T-cell (primary cell): ENCODE data around the gene PRKN. TPM values are rescaled to one million over a fixed set of nuclear protein-coding genes. Genes with fewer than 3 reads are reported as not detected.

Experiments
- ATAC-seq, 4 experiments: fragments of 200-7000 bp in 3 of 4; fragments of 150-1000 bp in 1 of 4; cut with Tn5 transposase; replicated peaks in 1 of 4; 1 replicate in 3 of 4; 2 replicates in 1 of 4; pipeline ENCODE4 v1.10.0; 2021; ENCODE audit warnings: moderate library complexity in 3 of 4, mild to moderate bottlenecking in 2 of 4, moderate number of reproducible peaks in 1 of 4
- CTCF ChIA-PET, 2 donors: fragments of 300-600 bp; sonication (Branson Sonifier 250); formaldehyde crosslinking; loops; one replicate each; lab custom pipeline; 2022; ENCODE audit warnings: antibody characterized with exemption in 2 of 2; lab: Charles Lee
- POLR2A ChIA-PET, 2 donors: fragments of 300-600 bp; sonication (Branson Sonifier 250); formaldehyde crosslinking; loops; one replicate each; lab custom pipeline; 2022; ENCODE audit warnings: antibody characterized with exemption in 2 of 2; lab: Charles Lee
- DNase-seq, 35 experiments: peaks; one replicate each; pipeline versions ENCODE4 v3.0.0 to v3.0.0-alpha.2; 2013 to 2023
- H3K27ac ChIP-seq: one replicate; pipeline ENCODE4 v1.5.1; 2013; ENCODE audit warnings: low read length
- H3K27me3 ChIP-seq, 2 experiments: replicated peaks in 1 of 2; 1 replicate in 1 of 2; 2 replicates in 1 of 2; pipeline versions ENCODE4 v1.6.1 to v1.7.0; 2013; ENCODE audit warnings: low read length in 1 of 2, mixed read lengths in 1 of 2; ENCODE audit not compliant: control insufficient read depth in 2 of 2, insufficient read depth in 2 of 2; ENCODE audit errors: extremely low read depth in 1 of 2
- H3K36me3 ChIP-seq, 2 donors: 1 replicate in 1 of 2; 2 replicates in 1 of 2; pipeline versions ENCODE4 v1.6.1 to v1.7.0; 2013; ENCODE audit warnings: low read length in 1 of 2; ENCODE audit not compliant: control insufficient read depth in 2 of 2, insufficient read depth in 1 of 2; ENCODE audit errors: extremely low read depth in 1 of 2
- H3K4me1 ChIP-seq, 2 experiments: 1 replicate in 1 of 2; 2 replicates in 1 of 2; pipeline versions ENCODE4 v1.6.1 to v1.7.0; 2013; ENCODE audit warnings: low read length in 2 of 2, mixed read lengths in 1 of 2; ENCODE audit not compliant: insufficient read depth in 2 of 2, control insufficient read depth in 1 of 2; ENCODE audit errors: extremely low read depth in 1 of 2
- H3K4me3 ChIP-seq, 2 donors: 1 replicate in 1 of 2; 2 replicates in 1 of 2; pipeline versions ENCODE4 v1.5.1 to v1.7.0; 2013; ENCODE audit warnings: mild to moderate bottlenecking in 2 of 2, low read length in 1 of 2, moderate library complexity in 1 of 2; ENCODE audit not compliant: control insufficient read depth in 1 of 2; ENCODE audit errors: extremely low read depth in 1 of 2
- H3K9me3 ChIP-seq: 2 replicates; pipeline ENCODE4 v1.7.0; 2013
- H3K27ac Mint-ChIP-seq, 2 donors: one replicate each; pipeline ENCODE4 v1.8.0; 2020 to 2021; ENCODE audit warnings: mild to moderate bottlenecking in 2 of 2, mixed read lengths in 2 of 2
- H3K27me3 Mint-ChIP-seq, 2 donors: one replicate each; pipeline ENCODE4 v1.8.0; 2021 to 2022; ENCODE audit warnings: mixed read lengths in 2 of 2
- H3K36me3 Mint-ChIP-seq: one replicate; pipeline ENCODE4 v1.8.0; 2021; ENCODE audit warnings: mixed read lengths
- H3K4me1 Mint-ChIP-seq, 3 donors: one replicate each; pipeline ENCODE4 v1.8.0; 2020 to 2022; ENCODE audit warnings: mixed read lengths in 3 of 3, mild to moderate bottlenecking in 1 of 3
- H3K4me3 Mint-ChIP-seq, 3 donors: one replicate each; pipeline ENCODE4 v1.8.0; 2020 to 2022; ENCODE audit warnings: mild to moderate bottlenecking in 3 of 3, mixed read lengths in 3 of 3, moderate library complexity in 3 of 3
- H3K9me3 Mint-ChIP-seq, 3 donors: one replicate each; pipeline ENCODE4 v1.8.0; 2020 to 2022; ENCODE audit warnings: mixed read lengths in 3 of 3
- WGBS: methylation state at CpG from one replicate; pipeline ENCODE4 v1.1.5; 2013; ENCODE audit warnings: missing lambda C conversion rate; ENCODE audit not compliant: insufficient coverage; 5-methylcytosine and 5-hydroxymethylcytosine counted together
- total RNA-seq, 35 experiments: library from RNA in 6 of 35; stranded (reverse) in 6 of 35; fragments of 120-200 nt in 1 of 35; gene quantifications; one replicate each; pipeline versions ENCODE4 v1.2.1 to v1.2.4 and lab custom pipeline; 2013 to 2026

Gene PRKN
- total RNA-seq, 5 donors from 2014 or later (not counting 1 experiment from before 2014, with no cell fraction given): 3.4 to 7.7 (median 6.1) TPM

DNA sequence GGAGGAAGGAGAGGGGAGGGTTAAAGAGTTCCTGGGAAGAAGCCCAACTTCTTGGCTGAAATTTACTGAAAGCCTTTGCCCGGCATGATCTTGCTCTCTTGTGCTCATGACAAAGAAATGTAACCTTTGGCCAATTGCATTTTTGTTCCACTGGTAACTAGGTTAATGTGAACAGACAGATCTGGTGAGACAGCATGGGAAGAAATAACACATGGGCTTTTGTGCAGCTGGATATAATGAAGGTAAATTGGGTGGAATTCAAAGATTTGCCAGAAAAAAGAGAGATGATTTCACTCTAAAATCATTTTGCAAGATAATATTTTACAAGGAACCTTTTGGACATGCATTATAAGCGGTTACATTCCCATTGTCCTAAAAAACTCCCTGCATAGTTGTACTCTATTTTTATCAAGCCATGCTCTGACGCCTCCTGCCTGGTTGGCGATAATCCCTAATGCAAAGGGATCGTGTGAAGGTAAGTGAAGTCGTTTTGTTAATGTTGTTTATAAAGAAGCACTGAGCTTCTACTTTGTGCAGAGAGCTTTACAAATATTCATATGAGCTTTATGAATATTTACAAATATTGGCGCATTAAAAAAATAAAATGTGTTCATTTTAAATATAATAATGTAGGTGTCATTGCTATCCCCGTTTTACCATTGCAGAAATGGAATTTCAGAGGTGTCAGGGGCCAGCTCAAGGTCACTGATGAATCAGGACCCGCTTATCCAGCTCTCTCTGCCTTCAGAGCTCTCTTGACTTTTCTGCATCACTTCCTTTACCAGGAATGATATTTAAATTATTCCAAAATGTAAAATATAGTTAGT lies 1292.4 kb downstream of the PRKN start:
- Histone ChIP-seq H3K27me3 (peaks cover 2% of the 10 kb centered on the region in 2 experiments), H3K36me3 (no peaks in the 10 kb centered on the region), H3K27ac (no peak overlapping the region), H3K4me1 (no peaks in the 10 kb centered on the region), H3K9me3 (no peaks in the 10 kb centered on the region), H3K4me3 (no peak overlapping the region)
- ChIA-PET CTCF (no interaction called here), POLR2A (no interaction called here)
- H3K4me1 Mint-ChIP-seq: no peaks in the 10 kb centered on the region
- 70% methylated on average over 1 of the region's 9 CpGs for WGBS
- H3K9me3 Mint-ChIP-seq: no peaks in the 10 kb centered on the region
- no peak overlapping the region for H3K27ac Mint-ChIP-seq
- no peak for ATAC-seq
- peaks cover 0 to 3% of the 10 kb centered on the region in 2 donors for H3K27me3 Mint-ChIP-seq
- H3K36me3 Mint-ChIP-seq: no peaks in the 10 kb centered on the region
- DNase-seq: no peak
- no peak overlapping the region for H3K4me3 Mint-ChIP-seq

GRCh38 chr6:161434350-161434749 lies 1293.2 kb downstream of the PRKN start:
- Mint-ChIP-seq H3K27me3 (peaks cover 0 to 3% of the 10 kb centered on the region in 2 donors), H3K9me3 (no peaks in the 10 kb centered on the region), H3K4me3 (no peak overlapping the region), H3K36me3 (peaks cover under 1% of the 10 kb centered on the region), H3K4me1 (no peaks in the 10 kb centered on the region), H3K27ac (no peak overlapping the region)
- CTCF ChIA-PET: no interaction called here
- Histone ChIP-seq H3K4me1 (no peaks in the 10 kb centered on the region), H3K27ac (no peak overlapping the region), H3K27me3 (peaks cover 2% of the 10 kb centered on the region in 2 experiments), H3K9me3 (no peaks in the 10 kb centered on the region), H3K36me3 (no peaks in the 10 kb centered on the region), H3K4me3 (no peak overlapping the region)
- DNase-seq (no peak), ATAC-seq (no peak)
- POLR2A ChIA-PET: no interaction called here
- WGBS: 81% methylated on average over 3 of the region's 9 CpGs

DNA sequence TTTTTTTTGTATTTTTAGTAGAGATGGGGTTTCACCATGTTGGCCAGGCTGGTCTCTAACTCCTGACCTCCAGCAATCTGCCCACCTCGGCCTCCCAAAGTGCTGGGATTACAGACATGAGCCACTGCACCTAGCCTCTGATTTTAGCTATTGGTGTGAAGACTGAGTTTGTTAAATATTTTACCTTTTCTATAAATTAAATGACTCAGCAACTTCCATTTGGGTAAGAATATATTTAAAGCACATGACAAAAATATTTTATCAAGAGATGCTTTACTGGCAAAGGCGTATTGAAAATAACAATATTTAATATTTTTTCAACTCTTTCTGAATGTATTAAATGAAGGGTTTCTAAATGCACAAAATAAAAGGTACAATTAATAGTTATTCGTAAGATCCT lies 1295.0 kb downstream of the PRKN start:
- ChIA-PET POLR2A (no interaction called here), CTCF (interaction anchor here in 1 of 2 donors (0.6 kb wide), 1 partner anchor 1745 kb away, joined by 4 read pairs; no protein-coding TSS in a partner anchor)
- Histone ChIP-seq H3K36me3 (no peaks in the 10 kb centered on the region), H3K9me3 (no peaks in the 10 kb centered on the region), H3K4me1 (no peaks in the 10 kb centered on the region), H3K27ac (no peak overlapping the region), H3K4me3 (no peak overlapping the region), H3K27me3 (peaks cover 2 to 4% of the 10 kb centered on the region in 2 experiments)
- no peak for ATAC-seq
- H3K9me3 Mint-ChIP-seq: no peaks in the 10 kb centered on the region
- no peak for DNase-seq
- no peak overlapping the region for H3K27ac Mint-ChIP-seq
- peaks cover 0 to 3% of the 10 kb centered on the region in 2 donors for H3K27me3 Mint-ChIP-seq
- H3K36me3 Mint-ChIP-seq: peaks cover 3% of the 10 kb centered on the region
- H3K4me3 Mint-ChIP-seq: no peak overlapping the region
- no CpG with 5 or more reads among the region's 3 CpGs for WGBS
- H3K4me1 Mint-ChIP-seq: no peaks in the 10 kb centered on the region

DNA sequence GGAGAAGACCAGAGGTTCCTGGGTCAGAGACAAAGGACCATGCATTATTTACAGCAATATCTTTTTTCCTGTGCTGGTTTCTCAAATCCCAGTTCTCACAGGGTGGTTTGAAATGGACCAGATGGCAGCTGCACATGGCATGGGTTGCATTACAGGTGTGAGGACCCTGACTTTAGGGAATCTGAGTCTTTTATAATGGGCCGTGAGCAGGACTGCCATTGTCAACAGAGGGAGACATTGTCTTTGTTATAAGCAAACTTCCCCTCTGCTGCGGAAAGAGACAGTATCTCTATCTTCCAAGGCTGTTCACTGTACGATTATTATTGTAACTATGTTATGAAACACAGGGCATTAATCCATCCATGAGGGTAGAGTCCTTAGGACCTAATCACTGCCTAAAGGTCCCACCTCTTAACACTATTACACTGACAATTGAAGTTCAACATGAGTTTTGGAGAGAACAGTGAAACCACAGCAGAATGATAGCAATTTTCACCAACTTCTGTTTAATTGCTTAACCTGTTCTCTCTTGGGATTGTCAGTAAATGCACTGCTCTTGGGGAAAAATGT lies 1297.6 kb downstream of the PRKN start:
- Histone ChIP-seq H3K9me3 (no peaks in the 10 kb centered on the region), H3K4me3 (no peak overlapping the region), H3K27ac (no peak overlapping the region), H3K36me3 (no peaks in the 10 kb centered on the region), H3K4me1 (no peaks in the 10 kb centered on the region), H3K27me3 (peaks cover 2% of the 10 kb centered on the region in 2 experiments)
- Mint-ChIP-seq H3K27ac (no peak overlapping the region), H3K4me3 (no peak overlapping the region), H3K4me1 (no peaks in the 10 kb centered on the region), H3K27me3 (no peaks in the 10 kb centered on the region), H3K36me3 (peaks cover 3% of the 10 kb centered on the region), H3K9me3 (no peaks in the 10 kb centered on the region)
- ChIA-PET POLR2A (no interaction called here), CTCF (interaction anchor here in 1 of 2 donors (0.9 kb wide), 1 partner anchor 12 kb away, joined by 4 read pairs; no protein-coding TSS in a partner anchor)
- ATAC-seq: no peak
- no peak for DNase-seq
- 80% methylated on average over 1 of the region's 3 CpGs for WGBS

- Mint-ChIP-seq H3K27ac (no peak overlapping the region), H3K9me3 (no peaks in the 10 kb centered on the region), H3K36me3 (peaks cover 3% of the 10 kb centered on the region), H3K27me3 (no peaks in the 10 kb centered on the region), H3K4me3 (no peak overlapping the region), H3K4me1 (no peaks in the 10 kb centered on the region)
- H3K4me3 ChIP-seq: no peak overlapping the region
- POLR2A ChIA-PET: no interaction called here
- ATAC-seq (no peak), DNase-seq (no peak)
- CTCF ChIA-PET: no interaction called here
- peaks cover 0 to 4% of the 10 kb centered on the region in 2 experiments for H3K27me3 ChIP-seq
- no peak overlapping the region for H3K27ac ChIP-seq
- no peaks in the 10 kb centered on the region for H3K36me3 ChIP-seq
- no peaks in the 10 kb centered on the region for H3K4me1 ChIP-seq
- no peaks in the 10 kb centered on the region for H3K9me3 ChIP-seq
Observed at GRCh38 chr6:161424421-161424820, 1303.1 kb downstream of the PRKN start.

DNA sequence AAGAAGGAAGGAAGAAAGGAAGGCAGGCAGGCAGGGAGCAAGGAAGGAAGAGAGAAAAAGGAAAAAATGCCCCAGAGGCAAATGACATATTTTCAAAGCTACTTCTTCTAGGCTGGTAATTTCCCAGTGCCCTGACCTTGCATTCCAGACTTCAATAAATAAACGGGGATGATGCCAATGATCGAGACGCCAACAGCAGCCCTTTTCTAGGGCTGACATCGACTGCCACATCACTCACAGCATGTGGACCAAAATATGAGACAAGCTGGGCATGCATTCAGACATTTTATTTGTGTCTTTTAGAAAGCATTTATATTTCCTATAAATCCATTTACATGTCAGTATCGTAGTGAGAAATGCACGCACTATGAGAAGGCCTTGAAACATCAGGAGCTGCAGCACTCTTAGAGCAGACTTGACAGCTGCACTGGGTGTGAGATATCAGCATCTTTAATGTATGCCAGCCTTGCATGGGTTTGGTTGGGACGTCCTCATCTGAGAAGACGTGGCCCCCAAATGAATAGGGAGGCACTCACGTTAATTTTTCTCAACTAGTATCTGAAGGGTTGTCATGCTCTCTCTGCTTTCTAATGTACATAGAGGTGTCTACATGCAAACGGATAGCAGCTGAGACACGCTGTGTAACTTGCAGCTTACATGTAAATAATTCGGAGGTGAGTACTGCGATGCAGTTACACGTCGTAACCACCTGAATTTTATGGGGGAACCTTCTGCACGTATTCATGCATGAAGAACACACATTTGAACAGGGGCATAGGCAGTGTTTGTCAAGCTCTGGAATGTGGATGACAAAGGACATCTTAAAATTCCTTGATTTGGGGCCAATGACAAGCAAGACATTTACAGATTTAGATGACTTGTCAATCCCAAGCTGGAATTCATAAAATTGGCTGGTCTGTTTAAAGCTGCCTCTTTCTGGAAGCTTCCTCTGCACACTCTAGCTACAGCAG lies 1304.6 kb downstream of the PRKN start:
- ChIA-PET POLR2A (no interaction called here), CTCF (interaction anchor here in 1 of 2 donors (0.7 kb wide), 1 partner anchor 1986 kb away, joined by 13 read pairs; no protein-coding TSS in a partner anchor)
- peaks cover 0 to 6% of the 10 kb centered on the region in 2 donors for H3K27me3 Mint-ChIP-seq

More for the DNA sequence above, 1304.6 kb downstream of the PRKN start:
- 92% methylated on average over 14 of the region's 16 CpGs for WGBS
- Histone ChIP-seq H3K36me3 (no peaks in the 10 kb centered on the region), H3K4me1 (no peaks in the 10 kb centered on the region), H3K4me3 (no peak overlapping the region), H3K27me3 (peaks cover 0 to 4% of the 10 kb centered on the region in 2 experiments), H3K27ac (no peak overlapping the region), H3K9me3 (no peaks in the 10 kb centered on the region)
- Mint-ChIP-seq H3K36me3 (no peaks in the 10 kb centered on the region), H3K9me3 (no peaks in the 10 kb centered on the region), H3K27ac (no peak overlapping the region), H3K4me3 (no peak overlapping the region), H3K4me1 (no peaks in the 10 kb centered on the region)
- no peak for DNase-seq
- no peak for ATAC-seq
